Activated T-cell treated with anti-CD3 and anti-CD28 coated beads, Interleukin-2, amount 50 U/mL, for 24 hours (primary cell): ENCODE data around the gene CCIN.
"Not testable (repeated sequence)": the region's sequence is repeated elsewhere in the genome, so short reads cannot be mapped to it uniquely, and the experiment has no call there.

Source experiments
- DNase-seq: peaks from one replicate; pipeline ENCODE4 v3.0.0-alpha.2; 2020
- H3K27ac Mint-ChIP-seq: 2 replicates; pipeline ENCODE4 v1.8.0; 2020; ENCODE audit warnings: mild to moderate bottlenecking, mixed read lengths
- H3K27me3 Mint-ChIP-seq: 2 replicates; pipeline ENCODE4 v1.8.0; 2020; ENCODE audit warnings: mixed read lengths
- H3K36me3 Mint-ChIP-seq: 2 replicates; pipeline ENCODE4 v1.8.0; 2020; ENCODE audit warnings: low read depth, mixed read lengths
- H3K4me1 Mint-ChIP-seq: 2 replicates; pipeline ENCODE4 v1.8.0; 2020; ENCODE audit warnings: low read depth, mixed read lengths
- H3K4me3 Mint-ChIP-seq: 2 replicates; pipeline ENCODE4 v1.8.0; 2020; ENCODE audit warnings: mild to moderate bottlenecking, moderate library complexity, mixed read lengths
- H3K9me3 Mint-ChIP-seq: 2 replicates; pipeline ENCODE4 v1.8.0; 2020; ENCODE audit warnings: mixed read lengths

The CCIN gene

DNA sequence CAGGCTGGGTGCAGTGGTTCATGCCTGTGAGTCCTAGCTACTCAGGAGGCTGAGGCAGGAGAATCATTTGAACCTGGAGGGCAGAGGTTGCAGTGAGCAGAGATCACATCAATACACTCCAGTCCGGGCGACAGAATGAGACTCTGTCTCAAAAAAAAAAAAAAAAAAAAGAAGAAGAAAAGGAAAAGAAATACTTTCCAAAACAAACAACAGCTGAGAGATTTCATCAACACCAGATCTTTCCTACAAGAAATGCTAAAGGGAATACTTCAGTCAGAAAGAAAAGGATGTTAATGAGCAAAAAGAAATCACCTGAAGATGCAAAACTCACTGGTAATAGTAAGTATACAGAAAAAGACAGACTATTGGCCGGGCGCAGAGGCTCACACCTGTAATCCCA lies 8.4 kb downstream of the CCIN start:
- no peaks in the 10 kb centered on the region for H3K9me3 Mint-ChIP-seq
- no peak for DNase-seq
- H3K27me3 Mint-ChIP-seq: no peaks in the 10 kb centered on the region
- H3K36me3 Mint-ChIP-seq: no peaks in the 10 kb centered on the region
- no peak overlapping the region for H3K4me3 Mint-ChIP-seq
- peaks cover 1% of the 10 kb centered on the region for H3K4me1 Mint-ChIP-seq
- H3K27ac Mint-ChIP-seq: no peak overlapping the region

DNA sequence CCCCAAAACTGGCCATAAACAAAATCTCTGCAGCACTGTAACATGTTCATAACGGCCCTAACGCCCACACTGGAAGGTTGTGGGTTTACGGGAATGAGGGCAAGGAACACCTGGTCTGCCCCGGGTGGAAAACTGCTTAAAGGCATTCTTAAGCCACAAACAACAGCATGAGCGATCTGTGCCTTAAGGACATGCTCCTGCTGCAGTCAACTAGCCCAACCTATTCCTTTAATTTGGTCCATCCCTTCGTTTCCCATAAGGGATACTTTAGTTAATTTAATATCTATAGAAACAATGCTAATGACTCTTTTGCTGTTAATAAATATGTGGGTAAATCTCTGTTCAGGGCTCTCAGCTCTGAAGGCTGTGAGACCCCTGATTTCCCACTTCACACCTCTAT lies 11.1 kb downstream of the CCIN start:
- not testable (repeated sequence) for H3K9me3 Mint-ChIP-seq, H3K36me3 Mint-ChIP-seq, H3K4me3 Mint-ChIP-seq, H3K4me1 Mint-ChIP-seq, H3K27me3 Mint-ChIP-seq, DNase-seq, H3K27ac Mint-ChIP-seq

DNA sequence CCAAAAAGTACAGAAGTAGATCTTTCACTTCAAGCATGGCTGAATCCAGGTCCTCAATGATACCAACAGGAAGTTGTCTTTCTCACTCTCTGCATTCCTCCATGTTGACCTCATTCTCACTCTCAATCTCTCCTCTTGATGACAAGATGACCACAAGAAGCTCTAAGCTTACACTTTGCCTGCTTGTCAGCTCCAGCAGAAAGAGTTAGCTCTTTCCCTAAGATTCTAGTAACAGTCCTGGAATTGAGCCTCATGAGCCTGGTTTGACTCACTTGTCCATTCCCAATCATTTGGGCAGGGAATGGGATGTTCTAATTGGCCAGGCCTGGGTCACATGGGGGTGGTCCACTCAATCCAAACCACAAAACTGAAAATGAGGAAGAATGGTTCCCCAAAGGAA lies 18.2 kb downstream of the CCIN start:
- H3K9me3 Mint-ChIP-seq: no peaks in the 10 kb centered on the region
- H3K27me3 Mint-ChIP-seq: peaks cover 3% of the 10 kb centered on the region
- peaks cover 16% of the 10 kb centered on the region for H3K36me3 Mint-ChIP-seq
- H3K4me3 Mint-ChIP-seq: no peak overlapping the region
- H3K27ac Mint-ChIP-seq: peak overlapping the region; percentile 33
- peaks cover 19% of the 10 kb centered on the region for H3K4me1 Mint-ChIP-seq
- no peak for DNase-seq

DNA sequence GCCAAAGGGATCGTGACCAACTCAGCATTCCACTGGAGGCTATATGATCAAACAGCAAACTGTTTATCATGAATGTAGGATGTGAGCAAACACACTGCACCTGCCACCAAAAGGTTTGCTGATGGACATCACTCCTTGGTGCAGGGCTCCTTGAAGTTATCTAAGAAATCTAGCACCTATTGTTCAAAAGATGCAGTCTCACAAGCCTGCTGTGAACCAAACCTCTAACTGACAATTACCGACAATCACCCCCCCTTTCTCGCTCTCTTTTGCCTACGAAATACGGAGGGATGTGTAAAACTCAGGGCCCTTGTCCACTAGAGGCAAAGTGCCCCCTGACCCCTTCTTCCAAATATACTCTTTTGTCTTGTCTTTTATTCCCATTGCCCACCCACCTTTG lies 19.0 kb downstream of the CCIN start:
- Mint-ChIP-seq H3K36me3 (peaks cover 24% of the 10 kb centered on the region), H3K4me1 (peaks cover 27% of the 10 kb centered on the region), H3K27ac (no peak overlapping the region), H3K4me3 (no peak overlapping the region), H3K9me3 (no peaks in the 10 kb centered on the region), H3K27me3 (peaks cover 3% of the 10 kb centered on the region)
- DNase-seq: no peak

DNA sequence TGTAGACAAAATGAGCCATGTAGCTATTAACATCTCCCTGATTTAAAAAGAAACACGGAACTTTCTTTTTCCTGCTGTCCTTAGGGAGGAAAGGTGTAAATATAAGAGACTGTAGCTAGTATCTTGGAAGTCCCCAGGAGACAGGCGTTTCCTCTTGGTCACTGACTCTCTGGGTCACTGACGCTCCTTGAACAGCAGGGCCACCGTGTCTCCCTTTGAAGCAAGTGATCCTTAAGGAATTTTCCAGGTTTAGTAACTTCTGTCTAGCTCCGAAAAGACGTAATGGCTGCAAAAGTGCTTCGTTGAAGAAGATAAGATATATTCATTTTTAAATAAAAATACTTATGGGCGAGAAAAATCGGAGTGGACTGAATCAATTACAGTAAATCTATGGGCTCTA lies 20.8 kb downstream of the CCIN start:
- peaks cover 3% of the 10 kb centered on the region for H3K27me3 Mint-ChIP-seq
- DNase-seq: no peak
- H3K27ac Mint-ChIP-seq: peak overlapping the region; percentile 66
- H3K9me3 Mint-ChIP-seq: no peaks in the 10 kb centered on the region
- H3K4me3 Mint-ChIP-seq: peak overlapping the region; percentile 96
- H3K4me1 Mint-ChIP-seq: peaks cover 43% of the 10 kb centered on the region
- peaks cover 41% of the 10 kb centered on the region for H3K36me3 Mint-ChIP-seq

DNA sequence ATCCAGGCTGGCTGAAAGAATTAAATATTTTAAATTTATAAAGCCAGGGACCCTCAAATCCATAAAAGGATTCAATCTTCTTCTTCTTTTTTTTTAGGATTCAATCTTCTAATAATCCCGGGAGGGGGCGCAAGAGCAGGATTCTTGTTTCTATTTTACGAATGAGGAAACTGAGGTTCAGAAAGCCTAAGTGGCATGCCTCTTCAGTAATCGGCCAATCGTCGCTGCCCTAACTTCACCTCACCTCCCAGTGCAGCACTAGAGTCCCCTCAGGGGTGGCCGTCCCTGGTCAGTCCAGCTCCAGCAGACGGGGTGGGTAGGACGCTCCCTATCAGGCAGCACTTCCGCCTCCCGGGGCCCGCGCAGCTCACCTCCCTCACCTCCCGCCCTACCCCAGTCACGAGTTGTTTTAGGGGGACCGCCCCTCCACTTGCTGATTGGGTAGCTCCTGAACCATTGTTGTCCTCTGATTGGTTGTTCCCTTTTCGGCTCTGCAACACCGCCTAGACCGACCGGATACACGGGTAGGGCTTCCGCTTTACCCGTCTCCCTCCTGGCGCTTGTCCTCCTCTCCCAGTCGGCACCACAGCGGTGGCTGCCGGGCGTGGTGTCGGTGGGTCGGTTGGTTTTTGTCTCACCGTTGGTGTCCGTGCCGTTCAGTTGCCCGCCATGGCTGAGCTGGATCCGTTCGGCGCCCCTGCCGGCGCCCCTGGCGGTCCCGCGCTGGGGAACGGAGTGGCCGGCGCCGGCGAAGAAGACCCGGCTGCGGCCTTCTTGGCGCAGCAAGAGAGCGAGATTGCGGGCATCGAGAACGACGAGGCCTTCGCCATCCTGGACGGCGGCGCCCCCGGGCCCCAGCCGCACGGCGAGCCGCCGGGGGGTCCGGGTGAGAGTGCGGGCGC lies 21.5 kb downstream of the CCIN start, which contains the start of gene CLTA:
TSS of gene CLTA (plus strand) at position 534 of the 902 bp plus-strand sequence. CDS start at position 670, 136 bp downstream.
- H3K9me3 Mint-ChIP-seq: no peaks in the 10 kb centered on the region
- peak within 1 kb of the TSS; percentile 94 for H3K27ac Mint-ChIP-seq
- DNase-seq: peak; percentile 93
- peak within 1 kb of the TSS; percentile 96 for H3K4me3 Mint-ChIP-seq
- H3K36me3 Mint-ChIP-seq: peaks cover 48% of the 10 kb centered on the region
- peaks cover 3% of the 10 kb centered on the region for H3K27me3 Mint-ChIP-seq
- peaks cover 49% of the 10 kb centered on the region for H3K4me1 Mint-ChIP-seq

DNA sequence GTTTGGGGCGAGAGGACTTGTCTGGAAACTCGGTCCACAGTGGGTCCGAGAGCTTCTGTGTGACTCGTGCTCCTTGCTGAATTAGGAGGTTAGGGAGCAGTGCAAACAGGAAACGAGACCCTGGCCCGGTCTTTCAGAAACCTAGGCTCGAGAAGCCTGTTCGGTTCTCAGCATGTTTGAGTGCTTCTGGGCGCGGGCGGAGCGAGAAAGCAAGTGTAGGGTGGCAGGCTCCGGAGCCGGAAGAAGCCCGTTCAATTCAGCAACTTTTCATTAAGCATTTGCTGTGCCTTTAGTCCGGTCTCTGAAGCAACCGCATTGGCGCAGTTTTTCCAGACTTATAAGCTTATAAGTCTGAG lies 22.1 kb downstream of the CCIN start:
- Mint-ChIP-seq H3K27me3 (peaks cover 3% of the 10 kb centered on the region), H3K27ac (peak overlapping the region; percentile 94), H3K36me3 (peaks cover 48% of the 10 kb centered on the region), H3K4me1 (peaks cover 49% of the 10 kb centered on the region), H3K9me3 (no peaks in the 10 kb centered on the region), H3K4me3 (peak overlapping the region; percentile 96)
- DNase-seq: no peak

DNA sequence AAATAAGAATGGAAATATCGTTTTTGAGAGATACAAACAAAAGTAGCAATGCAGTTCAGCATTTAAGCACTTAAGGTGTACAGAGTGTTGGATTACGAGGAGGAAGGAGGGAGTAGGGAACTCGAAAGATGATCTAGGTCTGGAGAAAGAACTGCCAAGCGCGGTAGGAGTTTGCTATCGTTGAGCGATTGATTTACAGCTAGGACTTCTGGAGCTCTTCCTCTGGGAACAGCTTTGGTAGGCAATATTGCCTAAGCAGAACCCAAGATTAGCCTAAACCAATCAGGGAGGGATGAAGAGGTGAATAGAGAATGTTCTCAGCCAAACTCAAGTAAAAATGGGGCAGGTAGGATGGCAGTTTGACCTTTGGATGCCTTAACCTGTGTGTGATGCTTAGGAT lies 22.5 kb downstream of the CCIN start:
- no peaks in the 10 kb centered on the region for H3K9me3 Mint-ChIP-seq
- H3K27ac Mint-ChIP-seq: peak overlapping the region; percentile 94
- H3K27me3 Mint-ChIP-seq: peaks cover 3% of the 10 kb centered on the region
- no peak for DNase-seq
- peaks cover 52% of the 10 kb centered on the region for H3K4me1 Mint-ChIP-seq
- peak overlapping the region; percentile 96 for H3K4me3 Mint-ChIP-seq
- peaks cover 53% of the 10 kb centered on the region for H3K36me3 Mint-ChIP-seq

DNA sequence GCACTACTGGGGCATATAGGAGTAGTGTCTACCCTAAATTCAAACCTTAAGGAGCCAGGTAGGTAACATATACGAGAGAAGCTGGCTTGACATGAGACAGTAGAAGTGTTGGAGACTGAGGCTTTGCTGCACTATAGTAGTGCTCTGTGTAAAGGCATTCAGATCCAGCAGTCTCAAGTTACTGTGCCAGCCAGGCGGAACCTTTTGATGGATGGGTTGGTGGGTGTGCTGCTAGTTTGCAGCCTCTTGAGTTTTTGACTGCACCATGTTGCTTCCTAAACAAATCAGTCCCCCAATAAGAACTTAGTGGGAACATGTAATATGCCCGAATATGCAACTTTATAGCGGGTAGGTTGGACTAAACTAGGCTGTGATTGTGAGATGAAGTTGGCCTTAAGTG lies 23.0 kb downstream of the CCIN start:
- peaks cover 53% of the 10 kb centered on the region for H3K4me1 Mint-ChIP-seq
- no peak for DNase-seq

DNA sequence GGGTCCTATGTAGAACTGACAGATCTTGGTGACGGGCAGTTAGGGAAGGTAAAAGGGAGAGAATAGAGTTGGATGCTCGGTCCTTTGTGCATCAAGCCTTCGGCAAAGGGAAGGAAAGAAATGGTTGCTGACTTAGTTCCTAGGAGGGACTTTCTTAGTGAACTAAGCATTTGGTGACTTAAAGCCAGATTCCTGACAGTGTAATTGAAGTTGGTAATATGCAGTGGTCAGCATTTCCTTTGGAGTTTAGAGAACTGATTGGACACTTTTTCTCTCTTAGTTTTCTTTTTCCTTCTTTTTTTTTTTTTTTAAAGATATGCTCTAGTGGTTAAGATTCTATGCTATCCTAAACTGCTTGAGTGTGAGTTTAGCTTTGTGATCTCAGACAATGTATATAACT lies 23.8 kb downstream of the CCIN start:
- peaks cover 66% of the 10 kb centered on the region for H3K36me3 Mint-ChIP-seq
- H3K27me3 Mint-ChIP-seq: peaks cover 3% of the 10 kb centered on the region
- peaks cover 54% of the 10 kb centered on the region for H3K4me1 Mint-ChIP-seq
- DNase-seq: no peak
- H3K27ac Mint-ChIP-seq: peak overlapping the region; percentile 66
- H3K4me3 Mint-ChIP-seq: peak overlapping the region; percentile 96
- H3K9me3 Mint-ChIP-seq: no peaks in the 10 kb centered on the region

More for the DNA sequence above, 23.0 kb downstream of the CCIN start:
- H3K9me3 Mint-ChIP-seq: no peaks in the 10 kb centered on the region
- H3K36me3 Mint-ChIP-seq: peaks cover 58% of the 10 kb centered on the region
- H3K4me3 Mint-ChIP-seq: peak overlapping the region; percentile 96
- H3K27ac Mint-ChIP-seq: peak overlapping the region; percentile 94
- H3K27me3 Mint-ChIP-seq: peaks cover 3% of the 10 kb centered on the region

DNA sequence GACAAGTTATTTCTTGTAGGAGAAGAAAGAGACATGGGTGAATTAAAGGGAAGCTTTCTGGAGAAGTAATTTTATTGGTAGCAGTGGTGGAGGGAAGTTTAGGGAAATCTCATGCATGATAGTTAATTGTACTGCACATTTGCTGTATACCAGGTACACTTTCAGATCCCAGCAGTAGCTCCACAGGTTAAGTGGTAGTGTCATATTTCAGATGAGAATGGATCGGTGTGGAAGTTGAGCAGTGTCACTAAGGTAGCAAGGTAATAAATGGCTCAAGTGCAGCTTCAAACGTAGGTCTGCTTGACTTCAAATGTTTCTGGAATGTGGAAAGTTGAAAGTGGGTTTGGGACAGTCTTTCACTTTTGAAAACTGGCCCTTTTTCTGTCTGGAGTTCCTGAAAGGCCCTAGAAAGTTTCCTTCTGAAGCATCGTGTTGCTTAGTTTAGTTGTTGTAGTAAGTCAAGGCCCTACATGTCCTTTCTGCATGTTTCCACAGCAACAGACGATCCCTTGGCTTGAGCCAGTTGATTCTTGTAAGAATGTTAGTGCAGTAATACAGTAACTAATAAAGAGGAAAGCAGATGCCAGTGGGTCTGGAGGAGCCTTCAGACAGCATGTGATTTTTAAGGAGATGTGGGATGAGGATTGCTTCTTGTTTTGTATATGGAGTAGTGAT lies 25.3 kb downstream of the CCIN start:
- H3K27me3 Mint-ChIP-seq: no peaks in the 10 kb centered on the region
- H3K27ac Mint-ChIP-seq: peak overlapping the region; percentile 77
- no peak for DNase-seq
- H3K9me3 Mint-ChIP-seq: no peaks in the 10 kb centered on the region
- H3K4me3 Mint-ChIP-seq: peak overlapping the region; percentile 96
- H3K4me1 Mint-ChIP-seq: peaks cover 54% of the 10 kb centered on the region
- peaks cover 78% of the 10 kb centered on the region for H3K36me3 Mint-ChIP-seq

DNA sequence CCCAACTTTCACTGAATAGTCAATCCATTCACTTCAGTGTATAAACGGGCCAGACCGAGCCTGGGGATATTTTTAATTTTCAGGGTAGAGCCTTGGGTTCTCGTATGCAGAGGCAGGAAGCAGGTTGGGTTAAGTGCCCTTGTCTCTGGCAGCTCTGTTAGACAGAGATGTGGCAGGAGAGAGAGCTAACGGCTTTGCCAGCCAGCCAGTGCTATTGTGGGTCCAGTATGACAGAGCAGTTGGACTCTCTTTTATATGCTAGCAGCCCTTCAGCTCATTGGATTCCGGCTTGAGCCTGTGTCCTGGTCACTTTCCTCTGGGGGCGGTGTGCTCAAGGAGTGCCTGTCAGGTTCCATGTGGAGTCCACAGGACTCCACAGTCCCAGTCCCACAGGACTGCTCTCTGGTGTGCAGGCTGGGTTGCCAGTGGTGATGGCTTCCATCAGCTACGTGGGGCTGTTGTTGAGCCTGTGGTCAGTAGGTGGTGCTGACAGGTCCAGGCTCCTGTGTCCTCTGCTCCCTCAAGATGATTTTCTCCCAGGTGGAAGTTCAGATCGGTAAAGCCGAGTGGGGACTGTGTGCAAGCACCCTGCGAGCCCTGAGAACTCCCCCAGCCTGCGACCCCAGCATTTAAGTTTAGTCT lies 35.8 kb downstream of the CCIN start:
- H3K4me1 Mint-ChIP-seq: peaks cover 45% of the 10 kb centered on the region
- H3K27ac Mint-ChIP-seq: peak overlapping the region; percentile 68
- H3K4me3 Mint-ChIP-seq: no peak overlapping the region
- H3K9me3 Mint-ChIP-seq: no peaks in the 10 kb centered on the region
- H3K36me3 Mint-ChIP-seq: peaks cover 99% of the 10 kb centered on the region
- no peak for DNase-seq
- no peaks in the 10 kb centered on the region for H3K27me3 Mint-ChIP-seq

DNA sequence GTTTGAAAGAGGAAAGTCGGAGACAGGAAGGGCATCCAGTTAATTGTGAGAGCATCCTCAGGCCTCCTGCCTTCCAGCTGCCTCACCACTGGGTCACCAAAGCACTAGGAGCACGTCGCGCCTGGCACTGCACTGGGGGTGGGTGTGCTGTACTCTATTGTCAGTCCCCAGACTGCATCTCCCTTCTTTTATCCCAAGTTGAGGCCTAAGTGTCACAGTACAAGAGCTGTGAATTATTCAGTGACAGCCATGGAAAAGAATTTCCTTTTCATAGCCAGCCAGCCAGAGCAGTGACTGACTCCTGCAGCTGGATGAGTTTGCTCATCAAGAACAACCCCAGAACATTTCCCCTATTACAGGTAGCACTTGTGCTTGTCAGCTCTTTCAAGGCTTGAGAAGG lies 37.8 kb downstream of the CCIN start:
- Mint-ChIP-seq H3K4me3 (no peak overlapping the region), H3K4me1 (peaks cover 48% of the 10 kb centered on the region), H3K27me3 (no peaks in the 10 kb centered on the region), H3K9me3 (no peaks in the 10 kb centered on the region), H3K27ac (peak overlapping the region; percentile 93), H3K36me3 (peaks cover 100% of the 10 kb centered on the region)
- DNase-seq: no peak

DNA sequence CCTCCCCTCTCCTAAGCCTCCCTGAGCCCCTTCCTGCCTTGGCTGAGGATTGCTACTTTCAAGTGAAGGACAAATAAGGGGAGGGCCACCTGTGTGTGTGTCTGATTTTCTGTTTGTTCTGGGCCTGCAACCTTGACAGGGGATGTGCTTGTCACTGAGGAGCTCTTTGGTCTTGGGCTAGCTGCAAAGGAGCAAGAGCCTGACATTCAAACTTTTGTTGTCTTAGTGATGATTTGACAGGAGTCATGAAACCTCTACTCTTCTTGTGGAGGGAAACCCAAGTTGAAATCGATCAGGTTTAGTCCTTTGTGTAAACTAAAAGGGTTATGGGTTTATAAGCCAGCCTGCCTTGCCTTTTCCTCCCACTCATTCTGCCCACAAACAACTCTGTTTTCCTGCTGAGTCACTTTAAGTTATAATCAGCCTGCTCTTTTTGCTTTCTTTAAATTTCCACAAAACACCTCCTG lies 38.4 kb downstream of the CCIN start:
- Mint-ChIP-seq H3K4me1 (peaks cover 48% of the 10 kb centered on the region), H3K27me3 (no peaks in the 10 kb centered on the region), H3K4me3 (peak overlapping the region; percentile 13), H3K9me3 (no peaks in the 10 kb centered on the region), H3K36me3 (peaks cover 100% of the 10 kb centered on the region), H3K27ac (peak overlapping the region; percentile 93)
- DNase-seq: no peak
